H1 (cell line): ENCODE measurements around the gene FKBP1B. TPM values are rescaled to one million over a fixed set of nuclear protein-coding genes. Genes with fewer than 3 reads are reported as not detected.

ENCODE experiments used
- ASH2L ChIP-seq: fragments of 200-600, 300-600 bp; sonication (generic); IDR thresholded peaks from one replicate; pipeline ENCODE4 v1.7.1; 2017; ENCODE audit warnings: low read length
- ATF2 ChIP-seq: IDR thresholded peaks from 2 replicates; pipeline ENCODE4 v1.6.1; 2012; ENCODE audit warnings: low read length, inconsistent platforms
- CHD2 ChIP-seq: IDR thresholded peaks from 2 replicates; pipeline ENCODE4 v1.6.1; 2012; ENCODE audit warnings: low read length, improper control_type of control experiment
- CTCF ChIP-seq, 3 experiments: IDR thresholded peaks; 1 replicate in 2 of 3; 2 replicates in 1 of 3; pipeline versions ENCODE4 v1.5.1 to v1.6.1; 2011; ENCODE audit warnings: low read length in 3 of 3, mild to moderate bottlenecking in 3 of 3, inconsistent platforms in 2 of 3, low read depth in 1 of 3, moderate library complexity in 1 of 3; ENCODE audit not compliant: insufficient read depth in 1 of 3; ENCODE audit errors: control extremely low read depth in 1 of 3
- E2F6 ChIP-seq: IDR thresholded peaks from 2 replicates; pipeline ENCODE4 v1.6.1; 2012; ENCODE audit warnings: inconsistent platforms
- EGR1 ChIP-seq: IDR thresholded peaks from 2 replicates; pipeline ENCODE4 v1.6.1; 2011; ENCODE audit warnings: low read depth, low read length, borderline replicate concordance
- EP300 ChIP-seq, 2 experiments: IDR thresholded peaks; 1 replicate in 1 of 2; 2 replicates in 1 of 2; pipeline ENCODE4 v1.6.1; 2011 to 2012; ENCODE audit warnings: low read depth in 2 of 2, low read length in 2 of 2, mild to moderate bottlenecking in 2 of 2, borderline replicate concordance in 1 of 2, inconsistent platforms in 1 of 2, moderate library complexity in 1 of 2
- HDAC6 ChIP-seq: IDR thresholded peaks from one replicate; pipeline ENCODE4 v1.7.1; 2012; ENCODE audit warnings: low read depth, mild to moderate bottlenecking, inconsistent platforms, low read length, moderate library complexity
- JUND ChIP-seq: IDR thresholded peaks from 2 replicates; pipeline ENCODE4 v1.6.1; 2011; ENCODE audit warnings: mild to moderate bottlenecking, improper control_type of control experiment, low read length
- PHF8 ChIP-seq: fragments of 200-600 bp; sonication (generic); conservative IDR thresholded peaks from 2 replicates; pipeline ENCODE4 v1.7.1; 2012; ENCODE audit warnings: low read depth, mild to moderate bottlenecking, inconsistent platforms, low read length, moderate library complexity
- RAD21 ChIP-seq, 2 experiments: IDR thresholded peaks in 1 of 2; conservative IDR thresholded peaks in 1 of 2; 2 replicates each; pipeline ENCODE4 v1.6.1; 2011; ENCODE audit warnings: low read depth in 2 of 2, low read length in 2 of 2, improper control_type of control experiment in 1 of 2, inconsistent platforms in 1 of 2, mild to moderate bottlenecking in 1 of 2, moderate library complexity in 1 of 2
- RFX5 ChIP-seq: IDR thresholded peaks from 2 replicates; pipeline ENCODE4 v1.6.1; 2011; ENCODE audit warnings: low read depth, low read length, improper control_type of control experiment, borderline replicate concordance
- SAP30 ChIP-seq: fragments of 300-600 bp; sonication (generic); IDR thresholded peaks from 2 replicates; pipeline ENCODE4 v1.7.1; 2012; ENCODE audit warnings: low read length, moderate library complexity, mild to moderate bottlenecking, inconsistent platforms; ENCODE audit not compliant: insufficient read depth, insufficient replicate concordance
- SUZ12 ChIP-seq: fragments of 200-600 bp; sonication (generic); IDR thresholded peaks from 2 replicates; pipeline ENCODE4 v1.6.1; 2012; ENCODE audit warnings: mild to moderate bottlenecking, inconsistent platforms, low read length, moderate library complexity, mixed read lengths
- TAF1 ChIP-seq: IDR thresholded peaks from 2 replicates; pipeline ENCODE4 v1.6.1; 2011; ENCODE audit warnings: mild to moderate bottlenecking, low read depth, low read length
- USF2 ChIP-seq: IDR thresholded peaks from 2 replicates; pipeline ENCODE4 v1.6.1; 2011; ENCODE audit warnings: low read length, improper control_type of control experiment
- YY1 ChIP-seq: IDR thresholded peaks from 2 replicates; pipeline ENCODE4 v1.6.1; 2011; ENCODE audit warnings: low read depth, mild to moderate bottlenecking, low read length
- polyA plus RNA-seq, 7 experiments: library from polyadenylated mRNA; depleted of rRNA in 3 of 7; stranded (reverse) in 5 of 7; unstranded in 2 of 7; fragments of >200 nt in 5 of 7; fragments of 200-250 nt in 2 of 7; gene quantifications; 1 replicate in 5 of 7; 2 replicates in 1 of 7; 4 replicates in 1 of 7; pipeline versions ENCODE4 v1.2.1 to v1.2.3, GENCODE V29; 2011 to 2013; ENCODE audit warnings: missing spikeins in 2 of 7, mixed read lengths in 2 of 7
- total RNA-seq: library from RNA; stranded (reverse); fragmentation: NEBNext Ultra II Directional; extraction: Animal tissue kit (Norgen Biotek cat#: 25700); gene quantifications from 2 replicates; pipeline ENCODE4 v1.2.1, GENCODE V29; 2021

Gene FKBP1B
- total and polyA plus RNA-seq, 2 of the 8 experiments (the other 6 are each of a cell fraction or from before 2014, with no cell fraction given): 50.8 to 151 TPM

- TF ChIP-seq JUND: no peak
- TF ChIP-seq E2F6: no peak
- TF ChIP-seq PHF8: peak; percentile 89
- TF ChIP-seq SUZ12: no peak
- no peak for TF ChIP-seq EGR1
- no peak for TF ChIP-seq ATF2
- TF ChIP-seq CHD2: peak; percentile 45; the same call in 1 of the 2 replicates
- TF ChIP-seq RFX5: no peak
- peak in 1 of 2 experiments; percentile 65; a peak in 1 of 3 replicates for TF ChIP-seq EP300 (IDR thresholded peaks at IDR 0.05; ENCODE audit: borderline replicate concordance in 1 of 2, low read depth in 2 of 2, low read length in 2 of 2)
- no peak for TF ChIP-seq SAP30
- TF ChIP-seq ASH2L: peak; percentile 71
- TF ChIP-seq USF2: no peak
- peak; percentile 93 to 96 (median 93) for TF ChIP-seq CTCF (IDR thresholded peaks at IDR 0.05; ENCODE audit: control extremely low read depth in 1 of 3, insufficient read depth in 1 of 3, low read depth in 1 of 3, low read length in 3 of 3)
- no peak for TF ChIP-seq HDAC6
- TF ChIP-seq TAF1: peak; percentile 87
- TF ChIP-seq RAD21 (IDR thresholded peaks at IDR 0.05 in 1 of 2, conservative IDR thresholded peaks at IDR 0.05 in 1 of 2; ENCODE audit: low read depth in 2 of 2, low read length in 2 of 2): peak; percentile 60 to 72
- no peak for TF ChIP-seq YY1
Observed at GRCh38 chr2:24084386-24085199, 35.1 kb downstream of the FKBP1B start, which contains the start of gene TP53I3 (continued).
